NB4 (cell line): ENCODE measurements around the gene TRIP10.
"Not testable (repeated sequence)": the region's sequence is repeated elsewhere in the genome, so short reads cannot be mapped to it uniquely, and the experiment has no call there.

Source experiments
- DNase-seq: peaks from one replicate; pipeline ENCODE4 v3.0.0; 2010; ENCODE audit warnings: low read depth
- H3K4me3 ChIP-seq: one replicate; pipeline ENCODE4 v1.5.1; 2011; ENCODE audit warnings: mild to moderate bottlenecking, low read depth, low read length, moderate library complexity
- CTCF ChIP-seq: IDR thresholded peaks from one replicate; pipeline ENCODE4 v1.5.1; 2012; ENCODE audit warnings: low read depth, low read length
- MAX ChIP-seq: IDR thresholded peaks from 2 replicates; pipeline ENCODE4 v1.6.1; 2011; ENCODE audit warnings: low read depth, low read length
- MYC ChIP-seq: IDR thresholded peaks from 2 replicates; pipeline ENCODE4 v1.6.1; 2011; ENCODE audit warnings: low read depth, low read length
- POLR2A ChIP-seq: IDR thresholded peaks from 2 replicates; pipeline ENCODE4 v1.6.1; 2011; ENCODE audit warnings: mild to moderate bottlenecking; ENCODE audit not compliant: insufficient read length; ENCODE audit errors: extremely low read depth

The TRIP10 gene

GRCh38 chr19:6705931-6706632 lies 33.4 kb upstream of the TRIP10 start:
- no peak for TF ChIP-seq MAX
- no peak for TF ChIP-seq POLR2A
- no peak for TF ChIP-seq CTCF
- TF ChIP-seq MYC: no peak
- no peak overlapping the region for H3K4me3 ChIP-seq
- no peak for DNase-seq

DNA sequence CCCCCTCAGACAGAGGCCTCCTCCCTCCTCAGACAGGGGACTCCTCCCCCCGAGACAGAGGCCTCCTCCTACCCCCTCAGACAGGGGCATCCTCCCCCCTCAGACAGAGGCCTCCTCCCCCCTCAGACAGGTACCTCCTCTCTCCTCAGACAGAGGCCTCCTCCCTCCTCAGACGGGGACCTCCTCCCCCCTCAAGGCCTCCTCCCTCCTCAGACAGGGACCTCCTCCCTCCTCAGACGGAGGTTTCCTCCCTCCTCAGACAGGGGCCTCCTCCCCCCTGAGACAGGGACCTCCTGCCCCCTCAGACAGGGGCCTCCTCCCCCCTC lies 32.9 kb upstream of the TRIP10 start:
- DNase-seq: no peak
- no peak for TF ChIP-seq CTCF
- no peak for TF ChIP-seq MYC
- no peak for TF ChIP-seq POLR2A
- TF ChIP-seq MAX: no peak

GRCh38 chr19:6707011-6707657 lies 32.3 kb upstream of the TRIP10 start:
- DNase-seq: no peak
- TF ChIP-seq MAX (no peak), POLR2A (no peak), CTCF (no peak), MYC (no peak)

More for the DNA sequence above, 32.9 kb upstream of the TRIP10 start:
- no peak overlapping the region for H3K4me3 ChIP-seq

DNA sequence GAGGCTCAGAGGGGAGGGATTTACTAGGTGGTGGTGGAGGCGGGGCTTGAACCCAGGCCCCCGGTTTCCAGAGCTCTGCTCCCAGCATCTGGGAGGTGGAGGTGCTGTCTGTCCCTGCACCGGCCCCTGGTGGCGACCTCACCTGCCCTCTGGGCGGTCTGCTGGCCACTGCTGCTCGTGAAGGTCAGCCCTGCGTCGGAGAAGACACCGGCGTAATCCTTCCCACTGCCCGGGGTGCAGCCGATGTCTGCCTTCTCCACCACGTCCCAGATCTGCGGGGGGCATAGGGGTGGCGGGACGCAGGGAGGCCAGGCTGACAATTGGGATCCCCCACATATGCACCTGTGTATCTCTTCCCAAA lies 31.8 kb upstream of the TRIP10 start:
- no peak for DNase-seq
- TF ChIP-seq POLR2A: no peak
- no peak for TF ChIP-seq CTCF
- TF ChIP-seq MAX: no peak
- H3K4me3 ChIP-seq: no peak overlapping the region

More at GRCh38 chr19:6707011-6707657, 32.3 kb upstream of the TRIP10 start:
- no peak overlapping the region for H3K4me3 ChIP-seq

DNA sequence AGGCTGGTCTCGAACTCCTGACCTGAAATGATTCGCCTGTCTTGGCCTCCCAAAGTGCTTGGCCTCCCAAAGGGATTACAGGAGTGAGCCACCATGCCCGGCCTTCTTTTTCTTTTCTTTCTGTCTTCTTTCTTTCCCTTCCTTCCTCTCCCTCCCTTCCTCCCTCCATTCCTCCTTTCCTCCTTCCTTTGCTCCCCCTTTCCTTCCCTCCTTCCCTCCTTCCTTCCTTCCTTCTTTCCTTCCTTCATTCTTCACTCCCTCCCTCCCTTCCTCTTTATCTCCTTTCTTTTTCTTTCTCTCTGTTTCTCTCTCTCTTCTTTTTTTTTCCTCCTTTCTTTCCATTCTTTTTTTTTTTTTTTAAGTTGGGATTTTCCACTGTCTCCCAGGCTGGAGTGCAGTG lies 31.1 kb upstream of the TRIP10 start:
- TF ChIP-seq CTCF (no peak), MAX (no peak), MYC (no peak), POLR2A (no peak)
- H3K4me3 ChIP-seq: no peak overlapping the region
- DNase-seq: no peak

- H3K4me3 ChIP-seq, DNase-seq: not testable (repeated sequence)
Measured at GRCh38 chr19:6708913-6709312, 30.6 kb upstream of the TRIP10 start.
